Peyer's patch (tissue), 4 donors: Measurements from ENCODE around the gene GNAL.

ENCODE experiments used
- CTCF ChIP-seq, 6 experiments: fragments of 450-650 bp in 4 of 6; fragments of 200-600 bp in 2 of 6; sonication (generic) in 1 of 6; IDR thresholded peaks; one replicate each; pipeline ENCODE4 v1.5.1; 2017 to 2019; ENCODE audit warnings: antibody characterized with exemption in 6 of 6, mild to moderate bottlenecking in 3 of 6, moderate library complexity in 1 of 6
- POLR2A ChIP-seq, 2 donors: fragments of 450-650 bp; IDR thresholded peaks; one replicate each; pipeline ENCODE4 v1.5.1; 2017; ENCODE audit warnings: antibody characterized with exemption in 2 of 2, mild to moderate bottlenecking in 2 of 2, moderate library complexity in 2 of 2

DNA sequence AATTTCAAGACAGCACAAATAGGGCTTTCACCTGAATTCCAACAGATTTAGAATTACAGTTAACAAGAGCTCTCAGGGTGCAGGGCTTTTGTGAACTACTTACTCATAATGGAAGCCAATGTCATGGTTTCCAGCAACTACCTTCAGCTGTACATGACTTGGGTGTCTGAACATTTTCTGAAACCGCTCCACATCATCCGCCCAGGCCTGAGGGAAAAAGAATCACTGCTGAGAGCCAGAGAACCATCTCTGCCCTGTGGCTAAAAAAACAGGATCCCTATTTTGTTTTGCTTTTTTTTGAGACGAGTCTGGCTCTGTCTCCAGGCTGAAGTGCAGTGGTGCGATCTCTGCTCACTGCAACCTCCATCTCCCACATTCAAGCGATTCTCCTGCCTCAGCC, 200.2 kb downstream of the GNAL start:
- TF ChIP-seq POLR2A (IDR thresholded peaks at IDR 0.05) (no peak), CTCF (IDR thresholded peaks at IDR 0.05) (no peak)
